Activated effector memory CD4-positive, alpha-beta T cell treated with Interleukin-2 at 50 U/mL for 16 hours (primary cell): ENCODE measurements around the gene TENT4B.
"Not testable (repeated sequence)": the region's sequence is repeated elsewhere in the genome, so short reads cannot be mapped to it uniquely, and the experiment has no call there.

Experiments
- DNase-seq: peaks from one replicate; pipeline ENCODE4 v3.0.0-alpha.2; 2020

Gene TENT4B

GRCh38 chr16:50155925-50156324, 2.8 kb downstream of the TENT4B start:
- no peak for DNase-seq

- DNase-seq: no peak
These were observed 3.5 kb downstream of the TENT4B start for GRCh38 chr16:50156590-50156989.

GRCh38 chr16:50160495-50161164, 7.5 kb downstream of the TENT4B start:
- no peak for DNase-seq

GRCh38 chr16:50161950-50162349, 8.8 kb downstream of the TENT4B start:
- no peak for DNase-seq

- no peak for DNase-seq
These were observed 12.4 kb downstream of the TENT4B start for GRCh38 chr16:50165473-50165872.

- DNase-seq: no peak
These were observed 13.7 kb downstream of the TENT4B start for GRCh38 chr16:50166511-50167500.

GRCh38 chr16:50167556-50167955, 14.4 kb downstream of the TENT4B start:
- no peak for DNase-seq

GRCh38 chr16:50169555-50170096, 16.5 kb downstream of the TENT4B start:
- no peak for DNase-seq

- not testable (repeated sequence) for DNase-seq
These were observed 18.7 kb downstream of the TENT4B start for GRCh38 chr16:50171773-50172172.

- DNase-seq: no peak
These were observed 19.3 kb downstream of the TENT4B start for GRCh38 chr16:50172195-50172922.

- no peak for DNase-seq
These were observed 20.2 kb downstream of the TENT4B start for GRCh38 chr16:50173316-50173715.

GRCh38 chr16:50178491-50178941, 25.4 kb downstream of the TENT4B start:
- no peak for DNase-seq

- DNase-seq: no peak
These were observed 29.3 kb downstream of the TENT4B start for GRCh38 chr16:50182441-50182840.

- no peak for DNase-seq
These were observed 30.2 kb downstream of the TENT4B start for GRCh38 chr16:50183316-50183715.

- no peak for DNase-seq
These were observed 31.9 kb downstream of the TENT4B start for GRCh38 chr16:50185005-50185505.

GRCh38 chr16:50188619-50189136, 35.6 kb downstream of the TENT4B start:
- DNase-seq: no peak

- DNase-seq: no peak
These were observed 37.2 kb downstream of the TENT4B start for GRCh38 chr16:50190292-50190691.

GRCh38 chr16:50192386-50193050, 39.4 kb downstream of the TENT4B start:
- DNase-seq: no peak

- no peak for DNase-seq
These were observed 40.5 kb downstream of the TENT4B start for GRCh38 chr16:50193594-50193993.

GRCh38 chr16:50195276-50195675, 42.2 kb downstream of the TENT4B start:
- no peak for DNase-seq

GRCh38 chr16:50195756-50196155, 42.6 kb downstream of the TENT4B start:
- no peak for DNase-seq

- DNase-seq: no peak
These were observed 44.5 kb downstream of the TENT4B start for GRCh38 chr16:50197582-50197981.
